Tibial nerve (tissue), 3 donors: Measurements from ENCODE around the gene NTRK3.

Experiments
- POLR2A ChIP-seq, 2 donors: fragments of 450-650 bp; IDR thresholded peaks; one replicate each; pipeline ENCODE4 v1.6.1; 2017; ENCODE audit warnings: antibody characterized with exemption in 2 of 2, mild to moderate bottlenecking in 2 of 2, moderate library complexity in 2 of 2
- TF ChIP-seq, protein P1 (sequence below), 5 experiments: fragments of 200-600 bp in 3 of 5; fragments of 450-650 bp in 2 of 5; sonication (generic) in 3 of 5; IDR thresholded peaks; one replicate each; pipeline ENCODE4 v1.5.1; 2016 to 2019; ENCODE audit warnings: antibody characterized with exemption in 5 of 5, mild to moderate bottlenecking in 3 of 5, moderate library complexity in 2 of 5

DNA sequence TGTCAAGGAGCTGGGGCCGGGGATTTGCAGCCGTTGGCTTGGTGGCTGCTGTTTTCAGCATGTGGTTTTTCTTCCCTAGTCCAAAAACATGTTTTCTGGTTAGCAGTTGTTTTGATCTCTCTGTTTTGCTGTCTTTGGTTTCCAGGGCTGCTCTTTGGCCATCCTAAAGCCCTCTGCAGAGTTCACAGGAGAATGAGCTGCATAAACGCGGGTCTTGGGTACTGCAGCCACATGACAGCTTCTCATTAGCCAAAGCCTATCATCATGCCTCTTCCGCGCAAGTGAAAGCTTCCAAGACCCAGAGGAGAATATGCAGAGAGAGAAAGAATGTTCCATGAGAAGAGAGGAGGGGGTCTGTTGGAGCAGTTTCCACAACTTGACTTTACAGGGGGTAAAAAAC is 138.5 kb downstream of the NTRK3 start:
- TF ChIP-seq POLR2A (IDR thresholded peaks at IDR 0.05) = no peak
- TF ChIP-seq, protein P1, sequence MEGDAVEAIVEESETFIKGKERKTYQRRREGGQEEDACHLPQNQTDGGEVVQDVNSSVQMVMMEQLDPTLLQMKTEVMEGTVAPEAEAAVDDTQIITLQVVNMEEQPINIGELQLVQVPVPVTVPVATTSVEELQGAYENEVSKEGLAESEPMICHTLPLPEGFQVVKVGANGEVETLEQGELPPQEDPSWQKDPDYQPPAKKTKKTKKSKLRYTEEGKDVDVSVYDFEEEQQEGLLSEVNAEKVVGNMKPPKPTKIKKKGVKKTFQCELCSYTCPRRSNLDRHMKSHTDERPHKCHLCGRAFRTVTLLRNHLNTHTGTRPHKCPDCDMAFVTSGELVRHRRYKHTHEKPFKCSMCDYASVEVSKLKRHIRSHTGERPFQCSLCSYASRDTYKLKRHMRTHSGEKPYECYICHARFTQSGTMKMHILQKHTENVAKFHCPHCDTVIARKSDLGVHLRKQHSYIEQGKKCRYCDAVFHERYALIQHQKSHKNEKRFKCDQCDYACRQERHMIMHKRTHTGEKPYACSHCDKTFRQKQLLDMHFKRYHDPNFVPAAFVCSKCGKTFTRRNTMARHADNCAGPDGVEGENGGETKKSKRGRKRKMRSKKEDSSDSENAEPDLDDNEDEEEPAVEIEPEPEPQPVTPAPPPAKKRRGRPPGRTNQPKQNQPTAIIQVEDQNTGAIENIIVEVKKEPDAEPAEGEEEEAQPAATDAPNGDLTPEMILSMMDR (IDR thresholded peaks at IDR 0.05) = no peak
